HCT116 (cell line): ENCODE data around the gene PARVB.
"Not testable (repeated sequence)": the region's sequence is repeated elsewhere in the genome, so short reads cannot be mapped to it uniquely, and the experiment has no call there.

Experiments used
- EZH2 ChIP-seq: fragments of 200-600 bp; sonication (generic); IDR thresholded peaks from 2 replicates; pipeline ENCODE4 v1.6.1; 2017; ENCODE audit warnings: antibody characterized with exemption, mixed run types
- POLR2A ChIP-seq: IDR thresholded peaks from 2 replicates; pipeline ENCODE4 v1.7.0; 2011; ENCODE audit warnings: borderline replicate concordance; ENCODE audit not compliant: insufficient read depth, insufficient read length; ENCODE audit errors: extremely low read depth
- POLR2AphosphoS5 ChIP-seq: IDR thresholded peaks from 2 replicates; pipeline ENCODE4 v1.6.1; 2011; ENCODE audit warnings: mild to moderate bottlenecking, low read depth, low read length, moderate library complexity
- SP1 ChIP-seq: IDR thresholded peaks from 2 replicates; pipeline ENCODE4 v1.6.1; 2012; ENCODE audit warnings: low read depth
- TCF7L2 ChIP-seq: IDR thresholded peaks from 2 replicates; pipeline ENCODE4 v1.7.0; 2011; ENCODE audit warnings: borderline replicate concordance, inconsistent platforms; ENCODE audit not compliant: insufficient read depth, insufficient read length; ENCODE audit errors: extremely low read depth
- YY1 ChIP-seq: IDR thresholded peaks from 2 replicates; pipeline ENCODE4 v1.6.1; 2011; ENCODE audit warnings: low read length, low read depth, moderate library complexity, mild to moderate bottlenecking; ENCODE audit not compliant: insufficient replicate concordance; ENCODE audit errors: extremely low read depth
- TF ChIP-seq, protein P1 (sequence below), 3 experiments: fragments of 200-600 bp in 1 of 3; sonication (generic) in 1 of 3; IDR thresholded peaks in 2 of 3; conservative IDR thresholded peaks in 1 of 3; 2 replicates each; pipeline ENCODE4 v1.5.1; 2012 to 2017; ENCODE audit warnings: low read depth in 2 of 3, low read length in 2 of 3, antibody characterized with exemption in 1 of 3, borderline replicate concordance in 1 of 3, control low read depth in 1 of 3, mild to moderate bottlenecking in 1 of 3, mixed read lengths in 1 of 3, mixed run types in 1 of 3, moderate library complexity in 1 of 3; ENCODE audit not compliant: insufficient read depth in 1 of 3
- TF ChIP-seq, protein P2 (sequence below): IDR thresholded peaks from 2 replicates; pipeline ENCODE4 v1.6.1; 2012
- TF ChIP-seq, protein P3 (sequence below): IDR thresholded peaks from 2 replicates; pipeline ENCODE4 v1.6.1; 2012; ENCODE audit warnings: low read depth

DNA sequence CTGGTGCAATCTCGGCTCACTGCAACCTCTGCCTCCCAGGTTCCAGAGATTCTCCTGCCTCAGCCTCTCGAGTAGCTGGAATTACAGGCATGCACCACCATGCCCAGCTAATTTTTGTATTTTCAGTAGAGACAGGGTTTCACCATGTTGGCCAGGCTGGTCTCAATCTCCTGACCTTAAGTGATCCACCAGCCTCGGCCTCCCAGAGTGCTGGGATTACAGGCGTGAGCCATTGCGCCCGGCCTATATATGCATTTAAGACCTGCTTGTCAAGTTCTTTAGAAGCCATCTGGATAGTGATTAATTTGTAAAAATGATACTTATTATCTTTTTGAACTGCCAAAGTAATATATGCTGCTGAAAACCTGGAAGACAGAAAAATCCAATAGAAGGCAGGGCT is 86.6 kb downstream of the PARVB start:
- TF ChIP-seq SP1, YY1, POLR2AphosphoS5, EZH2, POLR2A, TCF7L2: not testable (repeated sequence)
- TF ChIP-seq, protein P1, sequence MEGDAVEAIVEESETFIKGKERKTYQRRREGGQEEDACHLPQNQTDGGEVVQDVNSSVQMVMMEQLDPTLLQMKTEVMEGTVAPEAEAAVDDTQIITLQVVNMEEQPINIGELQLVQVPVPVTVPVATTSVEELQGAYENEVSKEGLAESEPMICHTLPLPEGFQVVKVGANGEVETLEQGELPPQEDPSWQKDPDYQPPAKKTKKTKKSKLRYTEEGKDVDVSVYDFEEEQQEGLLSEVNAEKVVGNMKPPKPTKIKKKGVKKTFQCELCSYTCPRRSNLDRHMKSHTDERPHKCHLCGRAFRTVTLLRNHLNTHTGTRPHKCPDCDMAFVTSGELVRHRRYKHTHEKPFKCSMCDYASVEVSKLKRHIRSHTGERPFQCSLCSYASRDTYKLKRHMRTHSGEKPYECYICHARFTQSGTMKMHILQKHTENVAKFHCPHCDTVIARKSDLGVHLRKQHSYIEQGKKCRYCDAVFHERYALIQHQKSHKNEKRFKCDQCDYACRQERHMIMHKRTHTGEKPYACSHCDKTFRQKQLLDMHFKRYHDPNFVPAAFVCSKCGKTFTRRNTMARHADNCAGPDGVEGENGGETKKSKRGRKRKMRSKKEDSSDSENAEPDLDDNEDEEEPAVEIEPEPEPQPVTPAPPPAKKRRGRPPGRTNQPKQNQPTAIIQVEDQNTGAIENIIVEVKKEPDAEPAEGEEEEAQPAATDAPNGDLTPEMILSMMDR (IDR thresholded peaks at IDR 0.05 in 2 of 3, conservative IDR thresholded peaks at IDR 0.05 in 1 of 3; ENCODE audit: borderline replicate concordance in 1 of 3, insufficient read depth in 1 of 3, low read depth in 2 of 3, low read length in 2 of 3) = not testable (repeated sequence)
- TF ChIP-seq, protein P2, sequence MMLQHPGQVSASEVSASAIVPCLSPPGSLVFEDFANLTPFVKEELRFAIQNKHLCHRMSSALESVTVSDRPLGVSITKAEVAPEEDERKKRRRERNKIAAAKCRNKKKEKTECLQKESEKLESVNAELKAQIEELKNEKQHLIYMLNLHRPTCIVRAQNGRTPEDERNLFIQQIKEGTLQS = not testable (repeated sequence)
- TF ChIP-seq, protein P3, sequence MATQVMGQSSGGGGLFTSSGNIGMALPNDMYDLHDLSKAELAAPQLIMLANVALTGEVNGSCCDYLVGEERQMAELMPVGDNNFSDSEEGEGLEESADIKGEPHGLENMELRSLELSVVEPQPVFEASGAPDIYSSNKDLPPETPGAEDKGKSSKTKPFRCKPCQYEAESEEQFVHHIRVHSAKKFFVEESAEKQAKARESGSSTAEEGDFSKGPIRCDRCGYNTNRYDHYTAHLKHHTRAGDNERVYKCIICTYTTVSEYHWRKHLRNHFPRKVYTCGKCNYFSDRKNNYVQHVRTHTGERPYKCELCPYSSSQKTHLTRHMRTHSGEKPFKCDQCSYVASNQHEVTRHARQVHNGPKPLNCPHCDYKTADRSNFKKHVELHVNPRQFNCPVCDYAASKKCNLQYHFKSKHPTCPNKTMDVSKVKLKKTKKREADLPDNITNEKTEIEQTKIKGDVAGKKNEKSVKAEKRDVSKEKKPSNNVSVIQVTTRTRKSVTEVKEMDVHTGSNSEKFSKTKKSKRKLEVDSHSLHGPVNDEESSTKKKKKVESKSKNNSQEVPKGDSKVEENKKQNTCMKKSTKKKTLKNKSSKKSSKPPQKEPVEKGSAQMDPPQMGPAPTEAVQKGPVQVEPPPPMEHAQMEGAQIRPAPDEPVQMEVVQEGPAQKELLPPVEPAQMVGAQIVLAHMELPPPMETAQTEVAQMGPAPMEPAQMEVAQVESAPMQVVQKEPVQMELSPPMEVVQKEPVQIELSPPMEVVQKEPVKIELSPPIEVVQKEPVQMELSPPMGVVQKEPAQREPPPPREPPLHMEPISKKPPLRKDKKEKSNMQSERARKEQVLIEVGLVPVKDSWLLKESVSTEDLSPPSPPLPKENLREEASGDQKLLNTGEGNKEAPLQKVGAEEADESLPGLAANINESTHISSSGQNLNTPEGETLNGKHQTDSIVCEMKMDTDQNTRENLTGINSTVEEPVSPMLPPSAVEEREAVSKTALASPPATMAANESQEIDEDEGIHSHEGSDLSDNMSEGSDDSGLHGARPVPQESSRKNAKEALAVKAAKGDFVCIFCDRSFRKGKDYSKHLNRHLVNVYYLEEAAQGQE = not testable (repeated sequence)
